Peyer's patch (tissue), 4 donors: ENCODE data around the gene RBM17.

Experiments
- POLR2A ChIP-seq, 2 donors: fragments of 450-650 bp; IDR thresholded peaks; one replicate each; pipeline ENCODE4 v1.5.1; 2017; ENCODE audit warnings: antibody characterized with exemption in 2 of 2, mild to moderate bottlenecking in 2 of 2, moderate library complexity in 2 of 2
- TF ChIP-seq, protein P1 (sequence below), 6 experiments: fragments of 450-650 bp in 4 of 6; fragments of 200-600 bp in 2 of 6; sonication (generic) in 1 of 6; IDR thresholded peaks; one replicate each; pipeline ENCODE4 v1.5.1; 2017 to 2019; ENCODE audit warnings: antibody characterized with exemption in 6 of 6, mild to moderate bottlenecking in 3 of 6, moderate library complexity in 1 of 6

- no peak for TF ChIP-seq POLR2A (IDR thresholded peaks at IDR 0.05)
- TF ChIP-seq, protein P1, sequence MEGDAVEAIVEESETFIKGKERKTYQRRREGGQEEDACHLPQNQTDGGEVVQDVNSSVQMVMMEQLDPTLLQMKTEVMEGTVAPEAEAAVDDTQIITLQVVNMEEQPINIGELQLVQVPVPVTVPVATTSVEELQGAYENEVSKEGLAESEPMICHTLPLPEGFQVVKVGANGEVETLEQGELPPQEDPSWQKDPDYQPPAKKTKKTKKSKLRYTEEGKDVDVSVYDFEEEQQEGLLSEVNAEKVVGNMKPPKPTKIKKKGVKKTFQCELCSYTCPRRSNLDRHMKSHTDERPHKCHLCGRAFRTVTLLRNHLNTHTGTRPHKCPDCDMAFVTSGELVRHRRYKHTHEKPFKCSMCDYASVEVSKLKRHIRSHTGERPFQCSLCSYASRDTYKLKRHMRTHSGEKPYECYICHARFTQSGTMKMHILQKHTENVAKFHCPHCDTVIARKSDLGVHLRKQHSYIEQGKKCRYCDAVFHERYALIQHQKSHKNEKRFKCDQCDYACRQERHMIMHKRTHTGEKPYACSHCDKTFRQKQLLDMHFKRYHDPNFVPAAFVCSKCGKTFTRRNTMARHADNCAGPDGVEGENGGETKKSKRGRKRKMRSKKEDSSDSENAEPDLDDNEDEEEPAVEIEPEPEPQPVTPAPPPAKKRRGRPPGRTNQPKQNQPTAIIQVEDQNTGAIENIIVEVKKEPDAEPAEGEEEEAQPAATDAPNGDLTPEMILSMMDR (IDR thresholded peaks at IDR 0.05) = no peak
These were observed 7.2 kb downstream of the RBM17 start for GRCh38 chr10:6095810-6096570.
